ENCODE measurements around the gene LDAH. TPM values are rescaled to one million over a fixed set of nuclear protein-coding genes. Genes with fewer than 3 reads are reported as not detected.

LDAH gene
- polyA plus RNA-seq, 1 donor: 28.0 TPM

- no peak for DNase-seq
- H3K4me1 ChIP-seq (ENCODE audit: control insufficient read depth, insufficient read depth, low read length): no peaks in the 10 kb centered on the region
- H3K27ac ChIP-seq (ENCODE audit: low read length): no peak overlapping the region
- no peak overlapping the region for H3K4me3 ChIP-seq (ENCODE audit: low read length)
- no peaks in the 10 kb centered on the region for H3K9me3 ChIP-seq (ENCODE audit: control insufficient read depth, low read depth, low read length)
- no peaks in the 10 kb centered on the region for H3K27me3 ChIP-seq (ENCODE audit: control insufficient read depth, insufficient read depth, low read length)
- WGBS (ENCODE audit: insufficient coverage, low lambda C conversion rate): no CpG with 5 or more reads among the region's 2 CpGs
- H3K36me3 ChIP-seq (ENCODE audit: control insufficient read depth, insufficient read depth, low read length): no peaks in the 10 kb centered on the region
Observed at GRCh38 chr2:20706217-20706616, 116.7 kb downstream of the LDAH start.

DNA sequence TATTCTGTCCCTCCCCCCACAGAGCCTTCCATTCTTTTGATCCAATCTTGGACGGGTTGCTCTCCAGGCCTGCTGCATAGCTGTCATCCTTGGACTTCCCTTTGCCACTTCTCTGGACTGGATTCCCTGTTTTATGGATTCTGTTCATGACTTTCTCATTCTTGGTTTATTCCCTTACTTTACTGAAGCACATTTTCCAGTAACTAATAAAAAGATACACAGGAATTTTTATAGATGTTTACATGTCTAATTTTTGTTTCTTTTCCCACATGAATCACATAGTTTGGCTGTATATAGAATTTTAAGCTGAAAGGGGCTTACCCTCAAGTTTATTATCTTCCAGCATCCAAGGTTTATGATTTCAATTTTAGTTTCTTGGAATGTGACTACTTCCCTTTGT lies 118.0 kb downstream of the LDAH start:
- Histone ChIP-seq H3K36me3 (ENCODE audit: control insufficient read depth, insufficient read depth, low read length) (peaks cover 3% of the 10 kb centered on the region), H3K4me1 (ENCODE audit: control insufficient read depth, insufficient read depth, low read length) (no peaks in the 10 kb centered on the region), H3K9me3 (ENCODE audit: control insufficient read depth, low read depth, low read length) (no peaks in the 10 kb centered on the region), H3K4me3 (ENCODE audit: low read length) (no peak overlapping the region), H3K27me3 (ENCODE audit: control insufficient read depth, insufficient read depth, low read length) (no peaks in the 10 kb centered on the region), H3K27ac (ENCODE audit: low read length) (no peak overlapping the region)
- no peak for DNase-seq
- 83% methylated on average over 1 of the region's 1 CpG for WGBS (ENCODE audit: insufficient coverage, low lambda C conversion rate)

- WGBS (ENCODE audit: insufficient coverage, low lambda C conversion rate): no CpG with 5 or more reads among the region's 5 CpGs
- no peak for DNase-seq
Observed at GRCh38 chr2:20702563-20702962, 120.3 kb downstream of the LDAH start.

GRCh38 chr2:20698916-20699613 lies 123.8 kb downstream of the LDAH start:
- H3K27me3 ChIP-seq (ENCODE audit: control insufficient read depth, insufficient read depth, low read length): no peaks in the 10 kb centered on the region
- no peak overlapping the region for H3K27ac ChIP-seq (ENCODE audit: low read length)
- no peaks in the 10 kb centered on the region for H3K9me3 ChIP-seq (ENCODE audit: control insufficient read depth, low read depth, low read length)
- 90% methylated on average over 3 of the region's 4 CpGs for WGBS (ENCODE audit: insufficient coverage, low lambda C conversion rate)
- H3K36me3 ChIP-seq (ENCODE audit: control insufficient read depth, insufficient read depth, low read length): peaks cover 16% of the 10 kb centered on the region
- no peak for DNase-seq
- no peak overlapping the region for H3K4me3 ChIP-seq (ENCODE audit: low read length)
- H3K4me1 ChIP-seq (ENCODE audit: control insufficient read depth, insufficient read depth, low read length): no peaks in the 10 kb centered on the region

More at GRCh38 chr2:20702563-20702962, 120.3 kb downstream of the LDAH start:
- Histone ChIP-seq H3K27ac (ENCODE audit: low read length) (no peak overlapping the region), H3K4me3 (ENCODE audit: low read length) (no peak overlapping the region), H3K4me1 (ENCODE audit: control insufficient read depth, insufficient read depth, low read length) (no peaks in the 10 kb centered on the region), H3K36me3 (ENCODE audit: control insufficient read depth, insufficient read depth, low read length) (peaks cover 9% of the 10 kb centered on the region), H3K9me3 (ENCODE audit: control insufficient read depth, low read depth, low read length) (no peaks in the 10 kb centered on the region), H3K27me3 (ENCODE audit: control insufficient read depth, insufficient read depth, low read length) (no peaks in the 10 kb centered on the region)

GRCh38 chr2:20697322-20697934 lies 125.5 kb downstream of the LDAH start:
- H3K27ac ChIP-seq (ENCODE audit: low read length): no peak overlapping the region
- DNase-seq: no peak
- no peaks in the 10 kb centered on the region for H3K9me3 ChIP-seq (ENCODE audit: control insufficient read depth, low read depth, low read length)
- WGBS (ENCODE audit: insufficient coverage, low lambda C conversion rate): 100% methylated on average over 2 of the region's 2 CpGs
- H3K4me1 ChIP-seq (ENCODE audit: control insufficient read depth, insufficient read depth, low read length): no peaks in the 10 kb centered on the region
- H3K4me3 ChIP-seq (ENCODE audit: low read length): no peak overlapping the region
- peaks cover 23% of the 10 kb centered on the region for H3K36me3 ChIP-seq (ENCODE audit: control insufficient read depth, insufficient read depth, low read length)
- no peaks in the 10 kb centered on the region for H3K27me3 ChIP-seq (ENCODE audit: control insufficient read depth, insufficient read depth, low read length)

DNA sequence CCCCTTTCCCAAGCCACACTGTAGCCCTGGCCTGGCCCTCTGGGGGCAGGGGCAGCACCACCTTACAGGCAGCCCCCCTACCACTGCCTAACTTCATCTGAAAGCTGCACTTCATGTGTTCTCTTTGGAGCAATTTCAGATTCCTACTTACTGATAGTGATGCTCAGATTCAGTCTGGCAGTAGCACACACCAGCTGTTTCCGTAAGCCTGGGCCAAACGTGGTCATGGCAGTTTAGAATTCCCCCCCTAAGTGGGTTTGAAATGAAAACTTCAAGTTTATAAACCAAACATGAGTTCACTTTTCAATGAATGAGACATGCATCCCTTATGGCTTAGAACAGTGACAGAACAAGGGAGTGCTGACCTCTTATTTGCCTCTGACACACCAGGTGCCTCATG lies 126.5 kb downstream of the LDAH start:
- no CpG with 5 or more reads among the region's 2 CpGs for WGBS (ENCODE audit: insufficient coverage, low lambda C conversion rate)
- Histone ChIP-seq H3K9me3 (ENCODE audit: control insufficient read depth, low read depth, low read length) (no peaks in the 10 kb centered on the region), H3K4me1 (ENCODE audit: control insufficient read depth, insufficient read depth, low read length) (no peaks in the 10 kb centered on the region), H3K4me3 (ENCODE audit: low read length) (no peak overlapping the region), H3K27me3 (ENCODE audit: control insufficient read depth, insufficient read depth, low read length) (no peaks in the 10 kb centered on the region), H3K36me3 (ENCODE audit: control insufficient read depth, insufficient read depth, low read length) (peaks cover 23% of the 10 kb centered on the region), H3K27ac (ENCODE audit: low read length) (no peak overlapping the region)
- DNase-seq: no peak

GRCh38 chr2:20693317-20693716 lies 129.6 kb downstream of the LDAH start:
- H3K27ac ChIP-seq (ENCODE audit: low read length): no peak overlapping the region
- H3K27me3 ChIP-seq (ENCODE audit: control insufficient read depth, insufficient read depth, low read length): no peaks in the 10 kb centered on the region
- no peak overlapping the region for H3K4me3 ChIP-seq (ENCODE audit: low read length)
- WGBS (ENCODE audit: insufficient coverage, low lambda C conversion rate): no CpG with 5 or more reads among the region's 3 CpGs
- H3K4me1 ChIP-seq (ENCODE audit: control insufficient read depth, insufficient read depth, low read length): no peaks in the 10 kb centered on the region
- H3K9me3 ChIP-seq (ENCODE audit: control insufficient read depth, low read depth, low read length): no peaks in the 10 kb centered on the region
- H3K36me3 ChIP-seq (ENCODE audit: control insufficient read depth, insufficient read depth, low read length): peaks cover 21% of the 10 kb centered on the region
- no peak for DNase-seq

- WGBS (ENCODE audit: insufficient coverage, low lambda C conversion rate): no CpG with 5 or more reads among the region's 2 CpGs
- Histone ChIP-seq H3K9me3 (ENCODE audit: control insufficient read depth, low read depth, low read length) (no peaks in the 10 kb centered on the region), H3K27ac (ENCODE audit: low read length) (no peak overlapping the region), H3K4me1 (ENCODE audit: control insufficient read depth, insufficient read depth, low read length) (no peaks in the 10 kb centered on the region), H3K36me3 (ENCODE audit: control insufficient read depth, insufficient read depth, low read length) (peaks cover 25% of the 10 kb centered on the region), H3K27me3 (ENCODE audit: control insufficient read depth, insufficient read depth, low read length) (no peaks in the 10 kb centered on the region), H3K4me3 (ENCODE audit: low read length) (no peak overlapping the region)
- no peak for DNase-seq
Observed at GRCh38 chr2:20692081-20692480, 130.8 kb downstream of the LDAH start.

- DNase-seq: no peak
- WGBS (ENCODE audit: insufficient coverage, low lambda C conversion rate): 40% methylated on average over 1 of the region's 6 CpGs
- no peaks in the 10 kb centered on the region for H3K4me1 ChIP-seq (ENCODE audit: control insufficient read depth, insufficient read depth, low read length)
- peaks cover 32% of the 10 kb centered on the region for H3K36me3 ChIP-seq (ENCODE audit: control insufficient read depth, insufficient read depth, low read length)
- no peaks in the 10 kb centered on the region for H3K9me3 ChIP-seq (ENCODE audit: control insufficient read depth, low read depth, low read length)
- H3K27ac ChIP-seq (ENCODE audit: low read length): no peak overlapping the region
- no peaks in the 10 kb centered on the region for H3K27me3 ChIP-seq (ENCODE audit: control insufficient read depth, insufficient read depth, low read length)
- no peak overlapping the region for H3K4me3 ChIP-seq (ENCODE audit: low read length)
Observed at GRCh38 chr2:20691076-20691734, 131.7 kb downstream of the LDAH start.

DNA sequence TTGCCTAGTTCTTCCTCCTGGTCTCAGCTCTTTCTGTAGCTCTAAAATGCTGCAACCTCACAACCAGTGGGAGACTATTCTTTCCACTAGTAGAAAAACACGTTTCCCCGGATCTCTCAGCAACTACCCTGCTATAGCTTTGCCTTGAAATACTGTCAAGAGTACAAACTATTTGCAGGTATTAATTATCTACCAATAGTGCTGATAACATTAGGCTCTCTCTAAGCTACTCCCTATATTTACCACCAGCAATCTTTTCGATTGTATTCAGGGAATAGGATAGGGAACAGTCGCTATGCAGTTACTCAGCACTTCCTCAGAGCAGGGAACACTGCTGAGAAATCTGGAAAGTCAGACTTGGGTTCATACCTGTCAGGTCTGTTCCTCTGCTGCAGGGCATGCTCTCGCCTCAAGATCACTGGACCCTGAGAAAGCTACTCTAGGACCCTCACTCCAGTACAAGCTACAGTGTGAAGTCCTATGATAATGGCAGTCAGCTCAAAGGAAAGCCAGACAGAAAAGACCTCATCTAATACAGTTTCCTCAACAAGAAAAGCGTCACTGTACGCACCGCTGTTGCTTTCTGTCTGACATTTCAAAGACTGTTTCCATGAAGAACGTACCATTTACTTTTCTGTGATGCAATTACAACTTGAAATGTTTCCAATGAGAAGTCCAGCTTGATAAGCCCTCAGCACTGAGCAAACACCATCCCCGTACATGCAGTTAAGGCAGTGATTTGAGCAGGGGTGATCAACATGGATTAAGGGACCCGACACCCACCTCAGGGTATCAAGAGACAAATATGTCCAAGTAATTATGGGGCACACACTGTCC lies 133.3 kb downstream of the LDAH start:
- H3K27ac ChIP-seq (ENCODE audit: low read length): no peak overlapping the region
- DNase-seq: peak in 1 of 2 donors; percentile 28
- no peak overlapping the region for H3K4me3 ChIP-seq (ENCODE audit: low read length)
- H3K27me3 ChIP-seq (ENCODE audit: control insufficient read depth, insufficient read depth, low read length): no peaks in the 10 kb centered on the region
- no peaks in the 10 kb centered on the region for H3K4me1 ChIP-seq (ENCODE audit: control insufficient read depth, insufficient read depth, low read length)
- H3K9me3 ChIP-seq (ENCODE audit: control insufficient read depth, low read depth, low read length): no peaks in the 10 kb centered on the region
- peaks cover 39% of the 10 kb centered on the region for H3K36me3 ChIP-seq (ENCODE audit: control insufficient read depth, insufficient read depth, low read length)
- 20% methylated on average over 1 of the region's 11 CpGs for WGBS (ENCODE audit: insufficient coverage, low lambda C conversion rate)

All from large intestine (tissue), 3 donors.